ENCODE data around the gene APLNR.
A peak's percentile ranks its signal among the peaks of the same experiment; 100 is the strongest.

Gene APLNR

GRCh38 chr11:57219021-57219627, 17.9 kb downstream of the APLNR start:
- DNase-seq (ENCODE audit: low read depth), result peak; percentile 65
- no peak overlapping the region for H3K4me3 ChIP-seq (replicated peaks; ENCODE audit: low read depth, low read length)
- TF ChIP-seq, protein P1, sequence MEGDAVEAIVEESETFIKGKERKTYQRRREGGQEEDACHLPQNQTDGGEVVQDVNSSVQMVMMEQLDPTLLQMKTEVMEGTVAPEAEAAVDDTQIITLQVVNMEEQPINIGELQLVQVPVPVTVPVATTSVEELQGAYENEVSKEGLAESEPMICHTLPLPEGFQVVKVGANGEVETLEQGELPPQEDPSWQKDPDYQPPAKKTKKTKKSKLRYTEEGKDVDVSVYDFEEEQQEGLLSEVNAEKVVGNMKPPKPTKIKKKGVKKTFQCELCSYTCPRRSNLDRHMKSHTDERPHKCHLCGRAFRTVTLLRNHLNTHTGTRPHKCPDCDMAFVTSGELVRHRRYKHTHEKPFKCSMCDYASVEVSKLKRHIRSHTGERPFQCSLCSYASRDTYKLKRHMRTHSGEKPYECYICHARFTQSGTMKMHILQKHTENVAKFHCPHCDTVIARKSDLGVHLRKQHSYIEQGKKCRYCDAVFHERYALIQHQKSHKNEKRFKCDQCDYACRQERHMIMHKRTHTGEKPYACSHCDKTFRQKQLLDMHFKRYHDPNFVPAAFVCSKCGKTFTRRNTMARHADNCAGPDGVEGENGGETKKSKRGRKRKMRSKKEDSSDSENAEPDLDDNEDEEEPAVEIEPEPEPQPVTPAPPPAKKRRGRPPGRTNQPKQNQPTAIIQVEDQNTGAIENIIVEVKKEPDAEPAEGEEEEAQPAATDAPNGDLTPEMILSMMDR (IDR thresholded peaks at IDR 0.05; ENCODE audit: low read length, missing control alignments), result no peak

GRCh38 chr11:57217053-57217452, 20.0 kb downstream of the APLNR start:
- TF ChIP-seq, protein P1 (IDR thresholded peaks at IDR 0.05; ENCODE audit: low read length, missing control alignments), result no peak
- no peak for DNase-seq (ENCODE audit: low read depth)
- no peak overlapping the region for H3K4me3 ChIP-seq (replicated peaks; ENCODE audit: low read depth, low read length)

DNA sequence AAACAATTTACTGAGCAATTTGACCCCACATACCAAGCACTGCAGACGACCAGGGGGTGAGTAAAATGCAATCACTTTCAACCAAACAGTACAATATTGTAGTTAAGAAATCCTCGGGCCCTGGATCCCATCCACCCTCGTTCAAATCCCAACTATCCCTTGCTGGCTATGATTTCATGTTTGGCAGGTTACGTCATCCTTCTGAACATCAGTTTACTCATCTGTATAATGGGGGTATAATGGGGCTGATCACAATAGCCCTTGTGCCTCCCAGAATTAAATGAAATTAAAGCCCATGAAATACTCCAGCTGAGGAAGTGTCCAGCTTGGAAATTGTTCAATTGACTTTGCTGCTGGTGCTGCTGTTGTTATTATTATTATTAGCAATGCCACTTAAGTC, 20.6 kb downstream of the APLNR start:
- H3K4me3 ChIP-seq (replicated peaks; ENCODE audit: low read depth, low read length), result no peak overlapping the region
- TF ChIP-seq, protein P1 (IDR thresholded peaks at IDR 0.05; ENCODE audit: low read length, missing control alignments), result no peak
- DNase-seq (ENCODE audit: low read depth), result no peak

DNA sequence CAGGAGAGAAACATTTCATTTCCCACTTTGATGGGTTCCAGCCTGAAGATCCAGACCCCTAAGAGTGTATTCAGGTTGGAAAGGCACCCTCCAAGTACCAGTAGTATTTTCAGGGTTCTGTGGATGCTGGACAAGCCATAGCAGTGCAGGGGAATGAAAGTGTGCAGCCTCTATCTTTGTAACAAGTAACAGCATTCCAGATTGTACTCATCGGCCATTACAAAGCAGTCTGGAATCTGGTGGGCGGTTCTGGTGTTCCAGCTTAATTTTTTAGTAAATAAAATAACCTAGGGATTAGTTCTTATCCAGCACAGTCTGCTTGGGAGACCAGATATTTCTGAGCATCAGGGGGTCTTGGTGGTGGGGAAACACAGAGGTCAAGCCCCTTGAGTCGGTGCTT, 22.6 kb downstream of the APLNR start:
- no peak overlapping the region for H3K4me3 ChIP-seq (replicated peaks; ENCODE audit: low read depth, low read length)
- TF ChIP-seq, protein P1 (IDR thresholded peaks at IDR 0.05; ENCODE audit: low read length, missing control alignments), result peak; percentile 7
- peak; percentile 75 for DNase-seq (ENCODE audit: low read depth)

- peak; percentile 11 for DNase-seq (ENCODE audit: low read depth)
- no peak overlapping the region for H3K4me3 ChIP-seq (replicated peaks; ENCODE audit: low read depth, low read length)
- TF ChIP-seq, protein P1 (IDR thresholded peaks at IDR 0.05; ENCODE audit: low read length, missing control alignments), result no peak
These were observed 23.0 kb downstream of the APLNR start for GRCh38 chr11:57214098-57214417.

- peak; percentile 55 for DNase-seq (ENCODE audit: low read depth)
- TF ChIP-seq, protein P1 (IDR thresholded peaks at IDR 0.05; ENCODE audit: low read length, missing control alignments), result no peak
- H3K4me3 ChIP-seq (replicated peaks; ENCODE audit: low read depth, low read length), result no peak overlapping the region
These were observed 23.5 kb downstream of the APLNR start for GRCh38 chr11:57213342-57214097.

- DNase-seq (ENCODE audit: low read depth), result no peak
- TF ChIP-seq, protein P1 (IDR thresholded peaks at IDR 0.05; ENCODE audit: low read length, missing control alignments), result no peak
- no peak overlapping the region for H3K4me3 ChIP-seq (replicated peaks; ENCODE audit: low read depth, low read length)
These were observed 26.3 kb downstream of the APLNR start for GRCh38 chr11:57210781-57211180.
